ENCODE measurements around the gene SSBP2. TPM values are rescaled to one million over a fixed set of nuclear protein-coding genes. Genes with fewer than 3 reads are reported as not detected.

The SSBP2 gene
- total and polyA plus RNA-seq, 2 donors (not counting 3 experiments of a cell fraction or from before 2014, with no cell fraction given): 9.6 to 11.5 TPM

DNA sequence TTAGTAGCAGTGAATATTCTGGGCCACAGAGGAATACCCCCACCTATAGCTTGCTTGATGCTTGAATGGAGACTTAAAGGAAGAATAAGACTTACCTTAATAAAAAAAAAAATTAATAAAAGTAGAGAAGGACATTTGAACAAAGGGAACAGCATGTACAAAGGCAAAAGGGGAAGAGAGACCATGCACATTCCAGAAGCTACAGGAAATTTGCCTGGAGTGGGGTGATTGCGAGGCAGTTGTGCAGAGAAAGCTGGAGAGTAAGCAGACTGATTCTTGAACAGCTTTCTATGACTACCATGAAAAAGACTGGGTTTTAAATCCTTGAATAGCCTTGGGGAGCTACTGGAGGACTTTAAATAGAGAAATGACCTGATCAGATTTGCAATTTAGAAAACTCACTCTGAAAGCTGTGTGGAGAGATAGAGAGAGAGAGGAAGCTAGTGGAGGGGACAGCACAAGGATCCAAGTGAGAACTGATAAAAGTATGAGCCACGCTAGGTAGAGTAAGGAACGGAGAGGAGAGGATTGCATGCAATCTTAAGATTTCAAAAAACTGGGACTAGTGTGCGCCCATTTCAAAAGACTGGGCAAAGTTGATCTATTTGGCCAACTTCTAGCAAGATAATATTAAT is 12.5 kb upstream of the SSBP2 start:
- POLR2A ChIA-PET: no interaction called here
- no TSS peak for BruUV-seq (replicated peaks)

DNA sequence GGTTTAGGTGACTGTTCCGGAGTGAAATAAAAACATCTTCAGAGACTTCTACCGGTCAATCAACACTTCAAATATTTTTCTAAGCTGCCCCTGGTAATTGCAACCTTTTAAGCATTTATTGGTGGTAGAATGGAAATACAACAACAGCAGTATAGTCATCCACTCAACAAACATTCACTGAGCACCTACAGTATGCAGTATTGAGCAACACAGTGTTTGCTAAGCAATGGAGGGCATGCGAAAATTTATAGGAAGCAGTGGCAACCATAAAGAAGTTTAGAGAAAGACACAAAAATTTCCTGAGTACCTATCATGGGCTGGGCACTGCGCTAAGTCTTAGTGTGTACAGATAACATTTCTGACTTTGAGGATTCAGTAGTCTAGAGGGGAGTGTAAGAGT is 12.0 kb upstream of the SSBP2 start:
- Histone ChIP-seq H3K36me3 (ENCODE audit: control insufficient read depth in 2 of 2, extremely low read depth in 1 of 2, insufficient read depth in 2 of 2, low read length in 2 of 2) (no peaks in the 10 kb centered on the region), H4K20me1 (replicated peaks; ENCODE audit: control insufficient read depth, extremely low read depth, insufficient read depth, low read length) (no peaks in the 10 kb centered on the region), H3K4me2 (ENCODE audit: insufficient read depth, low read length) (no peak overlapping the region), H3K9me1 (replicated peaks; ENCODE audit: control insufficient read depth, extremely low read depth, insufficient read depth, low read length) (no peaks in the 10 kb centered on the region), H3K4me3 (replicated peaks in 1 of 3; ENCODE audit: insufficient read depth in 1 of 3, low read depth in 1 of 3, low read length in 3 of 3) (no peak overlapping the region), H3K9ac (replicated peaks; ENCODE audit: extremely low read depth, insufficient read depth, low read length) (no peak overlapping the region), H3K27me3 (ENCODE audit: control insufficient read depth in 2 of 2, insufficient read depth in 2 of 2, low read length in 2 of 2) (no peaks in the 10 kb centered on the region), H3K9me3 (replicated peaks; ENCODE audit: control insufficient read depth, insufficient read depth, low read length) (no peaks in the 10 kb centered on the region), H3K4me1 (ENCODE audit: control insufficient read depth, extremely low read depth, insufficient read depth, low read length) (peaks cover 9% of the 10 kb centered on the region), H2AFZ (ENCODE audit: low read depth, low read length) (no peak overlapping the region), H3K79me2 (ENCODE audit: control insufficient read depth, insufficient read depth, low read length) (no peaks in the 10 kb centered on the region), H3K27ac (ENCODE audit: insufficient read depth, low read depth, low read length) (no peak overlapping the region)
- FAIRE-seq (no peak), DNase-seq (ENCODE audit: low read depth, low spot score) (no peak)
- POLR2A ChIA-PET: no interaction called here
- no TSS peak for BruUV-seq (replicated peaks)
- dilution Hi-C loops (cut with MboI; ENCODE audit: extremely low pct_ligation_motif_present, low sequenced_read_pairs): no loop called here
- CTCF ChIA-PET: interaction anchor here (0.8 to 2.7 kb wide), 4 partner anchors 11 to 89 kb away, joined by 3 to 9 read pairs (median 4); no protein-coding TSS in a partner anchor
- intact Hi-C loops (cut with micrococcal nuclease): no loop called here
- TF ChIP-seq, protein P1, sequence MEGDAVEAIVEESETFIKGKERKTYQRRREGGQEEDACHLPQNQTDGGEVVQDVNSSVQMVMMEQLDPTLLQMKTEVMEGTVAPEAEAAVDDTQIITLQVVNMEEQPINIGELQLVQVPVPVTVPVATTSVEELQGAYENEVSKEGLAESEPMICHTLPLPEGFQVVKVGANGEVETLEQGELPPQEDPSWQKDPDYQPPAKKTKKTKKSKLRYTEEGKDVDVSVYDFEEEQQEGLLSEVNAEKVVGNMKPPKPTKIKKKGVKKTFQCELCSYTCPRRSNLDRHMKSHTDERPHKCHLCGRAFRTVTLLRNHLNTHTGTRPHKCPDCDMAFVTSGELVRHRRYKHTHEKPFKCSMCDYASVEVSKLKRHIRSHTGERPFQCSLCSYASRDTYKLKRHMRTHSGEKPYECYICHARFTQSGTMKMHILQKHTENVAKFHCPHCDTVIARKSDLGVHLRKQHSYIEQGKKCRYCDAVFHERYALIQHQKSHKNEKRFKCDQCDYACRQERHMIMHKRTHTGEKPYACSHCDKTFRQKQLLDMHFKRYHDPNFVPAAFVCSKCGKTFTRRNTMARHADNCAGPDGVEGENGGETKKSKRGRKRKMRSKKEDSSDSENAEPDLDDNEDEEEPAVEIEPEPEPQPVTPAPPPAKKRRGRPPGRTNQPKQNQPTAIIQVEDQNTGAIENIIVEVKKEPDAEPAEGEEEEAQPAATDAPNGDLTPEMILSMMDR (IDR thresholded peaks at IDR 0.05; ENCODE audit: extremely low read depth in 1 of 2, insufficient read depth in 1 of 2, low read depth in 1 of 2, low read length in 2 of 2): no peak
- TF ChIP-seq, protein P2, sequence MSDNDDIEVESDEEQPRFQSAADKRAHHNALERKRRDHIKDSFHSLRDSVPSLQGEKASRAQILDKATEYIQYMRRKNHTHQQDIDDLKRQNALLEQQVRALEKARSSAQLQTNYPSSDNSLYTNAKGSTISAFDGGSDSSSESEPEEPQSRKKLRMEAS (IDR thresholded peaks at IDR 0.05; ENCODE audit: insufficient read depth, insufficient read length): no peak
- no peak for TF ChIP-seq POLR2AphosphoS5 (IDR thresholded peaks at IDR 0.05; ENCODE audit: insufficient read depth, low read depth, low read length)
- no peak for TF ChIP-seq GATA2 (IDR thresholded peaks at IDR 0.05; ENCODE audit: insufficient read depth, insufficient read length, low read depth, low read length)
- TF ChIP-seq JUN (IDR thresholded peaks at IDR 0.05; ENCODE audit: borderline replicate concordance, insufficient read depth, insufficient read length, low read depth): no peak

More for the DNA sequence above, 12.5 kb upstream of the SSBP2 start:
- Histone ChIP-seq H3K4me2 (ENCODE audit: insufficient read depth, low read length) (no peak overlapping the region), H3K27me3 (ENCODE audit: control insufficient read depth in 2 of 2, insufficient read depth in 2 of 2, low read length in 2 of 2) (no peaks in the 10 kb centered on the region), H3K4me3 (replicated peaks in 1 of 3; ENCODE audit: insufficient read depth in 1 of 3, low read depth in 1 of 3, low read length in 3 of 3) (no peak overlapping the region), H3K9me1 (replicated peaks; ENCODE audit: control insufficient read depth, extremely low read depth, insufficient read depth, low read length) (no peaks in the 10 kb centered on the region), H2AFZ (ENCODE audit: low read depth, low read length) (no peak overlapping the region), H3K79me2 (ENCODE audit: control insufficient read depth, insufficient read depth, low read length) (no peaks in the 10 kb centered on the region), H4K20me1 (replicated peaks; ENCODE audit: control insufficient read depth, extremely low read depth, insufficient read depth, low read length) (no peaks in the 10 kb centered on the region), H3K9me3 (replicated peaks; ENCODE audit: control insufficient read depth, insufficient read depth, low read length) (no peaks in the 10 kb centered on the region), H3K36me3 (ENCODE audit: control insufficient read depth in 2 of 2, extremely low read depth in 1 of 2, insufficient read depth in 2 of 2, low read length in 2 of 2) (no peaks in the 10 kb centered on the region), H3K9ac (replicated peaks; ENCODE audit: extremely low read depth, insufficient read depth, low read length) (no peak overlapping the region), H3K27ac (ENCODE audit: insufficient read depth, low read depth, low read length) (no peak overlapping the region), H3K4me1 (ENCODE audit: control insufficient read depth, extremely low read depth, insufficient read depth, low read length) (peaks cover 9% of the 10 kb centered on the region)
- DNase-seq (ENCODE audit: low read depth, low spot score): no peak
- TF ChIP-seq JUN (IDR thresholded peaks at IDR 0.05; ENCODE audit: borderline replicate concordance, insufficient read depth, insufficient read length, low read depth) (no peak), GATA2 (IDR thresholded peaks at IDR 0.05; ENCODE audit: insufficient read depth, insufficient read length, low read depth, low read length) (no peak), POLR2AphosphoS5 (IDR thresholded peaks at IDR 0.05; ENCODE audit: insufficient read depth, low read depth, low read length) (no peak), MYC (IDR thresholded peaks at IDR 0.05; ENCODE audit: low read depth, low read length) (no peak), FOS (IDR thresholded peaks at IDR 0.05; ENCODE audit: borderline replicate concordance, insufficient read depth, low read length) (no peak)
- TF ChIP-seq, protein P2 (IDR thresholded peaks at IDR 0.05; ENCODE audit: insufficient read depth, insufficient read length): no peak
- CTCF ChIA-PET: interaction anchor here (0.8 to 2.7 kb wide), 4 partner anchors 10 to 88 kb away, joined by 3 to 9 read pairs (median 4); no protein-coding TSS in a partner anchor
- dilution Hi-C loops (cut with MboI; ENCODE audit: extremely low pct_ligation_motif_present, low sequenced_read_pairs) (no loop called here), intact Hi-C loops (cut with micrococcal nuclease) (no loop called here)
- no peak for FAIRE-seq
